Keratinocyte (primary cell): ENCODE data around the gene DGCR8.

ENCODE experiments used
- EZH2 ChIP-seq: IDR thresholded peaks from one replicate; pipeline ENCODE4 v1.6.1; 2012; ENCODE audit warnings: inconsistent platforms, mild to moderate bottlenecking, low read length, moderate library complexity
- TF ChIP-seq, protein P1 (sequence below), 3 experiments: IDR thresholded peaks in 1 of 3; conservative IDR thresholded peaks in 1 of 3; optimal IDR thresholded peaks in 1 of 3; 2 replicates in 2 of 3; 3 replicates in 1 of 3; pipeline versions ENCODE3 to v1.5.1; 2011; ENCODE audit warnings: low read length in 3 of 3, mild to moderate bottlenecking in 3 of 3, moderate library complexity in 2 of 3, control low read depth in 1 of 3, inconsistent platforms in 1 of 3; ENCODE audit not compliant: insufficient read depth in 2 of 3; ENCODE audit errors: extremely low read depth in 1 of 3

DNA sequence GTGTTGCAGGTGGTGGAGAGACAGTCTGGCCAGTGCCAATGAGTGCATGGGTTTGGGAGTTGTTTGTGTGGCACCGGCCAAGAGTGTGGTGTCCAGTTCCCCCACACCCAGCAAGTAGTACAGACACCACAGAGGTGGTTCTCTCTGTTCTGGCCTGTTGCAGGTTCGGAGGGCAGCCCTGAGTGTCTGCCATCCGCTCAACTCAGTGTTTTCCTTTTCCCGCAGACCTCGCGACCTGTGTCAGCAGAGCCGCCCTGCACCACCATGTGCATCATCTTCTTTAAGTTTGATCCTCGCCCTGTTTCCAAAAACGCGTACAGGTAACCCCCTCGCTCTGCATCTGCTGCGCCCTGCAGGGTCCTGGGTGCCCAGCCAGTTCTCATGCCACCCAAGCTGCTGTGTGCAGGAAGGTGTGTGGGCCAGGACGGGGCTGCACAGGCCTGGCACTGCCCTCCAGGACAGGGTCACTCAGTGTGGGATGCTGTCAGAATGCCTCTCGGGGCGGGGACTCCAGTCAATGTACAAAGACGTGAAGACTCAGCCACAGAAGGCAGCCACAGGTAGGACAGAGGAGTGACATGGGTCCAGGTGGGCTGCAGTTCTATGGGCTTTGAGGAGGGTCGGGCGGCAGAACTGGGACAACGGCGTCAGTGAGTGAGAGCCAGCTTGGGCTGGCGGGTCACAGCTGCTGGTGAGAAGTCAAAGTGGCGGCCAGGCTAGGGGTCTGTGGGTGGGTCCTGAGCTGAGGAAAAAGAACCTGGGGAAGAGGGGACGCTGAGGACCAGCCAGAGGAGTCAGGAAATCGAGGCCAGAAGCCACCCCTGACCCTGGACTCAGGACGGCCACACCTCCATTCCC, 43.3 kb upstream of the DGCR8 start:
- TF ChIP-seq, protein P1, sequence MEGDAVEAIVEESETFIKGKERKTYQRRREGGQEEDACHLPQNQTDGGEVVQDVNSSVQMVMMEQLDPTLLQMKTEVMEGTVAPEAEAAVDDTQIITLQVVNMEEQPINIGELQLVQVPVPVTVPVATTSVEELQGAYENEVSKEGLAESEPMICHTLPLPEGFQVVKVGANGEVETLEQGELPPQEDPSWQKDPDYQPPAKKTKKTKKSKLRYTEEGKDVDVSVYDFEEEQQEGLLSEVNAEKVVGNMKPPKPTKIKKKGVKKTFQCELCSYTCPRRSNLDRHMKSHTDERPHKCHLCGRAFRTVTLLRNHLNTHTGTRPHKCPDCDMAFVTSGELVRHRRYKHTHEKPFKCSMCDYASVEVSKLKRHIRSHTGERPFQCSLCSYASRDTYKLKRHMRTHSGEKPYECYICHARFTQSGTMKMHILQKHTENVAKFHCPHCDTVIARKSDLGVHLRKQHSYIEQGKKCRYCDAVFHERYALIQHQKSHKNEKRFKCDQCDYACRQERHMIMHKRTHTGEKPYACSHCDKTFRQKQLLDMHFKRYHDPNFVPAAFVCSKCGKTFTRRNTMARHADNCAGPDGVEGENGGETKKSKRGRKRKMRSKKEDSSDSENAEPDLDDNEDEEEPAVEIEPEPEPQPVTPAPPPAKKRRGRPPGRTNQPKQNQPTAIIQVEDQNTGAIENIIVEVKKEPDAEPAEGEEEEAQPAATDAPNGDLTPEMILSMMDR (optimal IDR thresholded peaks at IDR 0.05 in 1 of 3, IDR thresholded peaks at IDR 0.05 in 1 of 3, conservative IDR thresholded peaks at IDR 0.05 in 1 of 3; ENCODE audit: extremely low read depth in 1 of 3, insufficient read depth in 2 of 3, low read length in 3 of 3), result no peak
- TF ChIP-seq EZH2, result no peak
